Activated CD4-positive, alpha-beta T cell treated with anti-CD3 and anti-CD28 coated beads, Interleukin-10, Interleukin-2, amounts not matched to agents 100 ng/mL and 50 ng/mL, durations not matched to agents 16 hours and 8 hours (primary cell): ENCODE data around the gene SLC7A5.
"Not testable (repeated sequence)": the region's sequence is repeated elsewhere in the genome, so short reads cannot be mapped to it uniquely, and the experiment has no call there.

Source experiments
- DNase-seq: peaks from one replicate; pipeline ENCODE4 v3.0.0-alpha.2; 2020

SLC7A5 gene

GRCh38 chr16:87869061-87869878 is at the start of gene SLC7A5:
Gene SLC7A5, minus strand, starts transcription at chr16:87869507. Its CDS starts 85 bp downstream, at chr16:87869422.
- DNase-seq, result peak; percentile 93

GRCh38 chr16:87918338-87918737 is 49.0 kb upstream of the SLC7A5 start:
- no peak for DNase-seq

- DNase-seq, result no peak
Measured at GRCh38 chr16:87917503-87917902, 48.2 kb upstream of the SLC7A5 start.

DNA sequence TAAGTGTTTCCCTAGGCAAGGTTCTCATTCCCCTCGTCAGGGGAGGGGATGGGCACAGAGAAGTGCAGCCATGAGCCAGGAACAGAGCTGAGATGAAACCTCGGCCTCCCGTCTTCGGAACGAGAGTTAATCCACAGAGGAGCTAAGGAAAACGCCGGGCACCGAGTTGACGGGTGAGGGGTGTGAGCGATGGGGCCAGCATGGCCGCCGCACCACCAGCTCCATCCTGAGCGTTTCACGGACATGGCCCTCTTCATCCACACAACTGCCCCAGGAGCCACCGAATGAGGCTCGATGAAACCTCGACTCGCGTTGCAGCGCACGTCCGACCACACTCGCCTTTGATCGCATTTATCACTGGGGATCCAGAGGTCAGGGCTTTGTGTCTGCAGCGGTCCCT is 45.5 kb upstream of the SLC7A5 start:
- DNase-seq, result no peak

DNA sequence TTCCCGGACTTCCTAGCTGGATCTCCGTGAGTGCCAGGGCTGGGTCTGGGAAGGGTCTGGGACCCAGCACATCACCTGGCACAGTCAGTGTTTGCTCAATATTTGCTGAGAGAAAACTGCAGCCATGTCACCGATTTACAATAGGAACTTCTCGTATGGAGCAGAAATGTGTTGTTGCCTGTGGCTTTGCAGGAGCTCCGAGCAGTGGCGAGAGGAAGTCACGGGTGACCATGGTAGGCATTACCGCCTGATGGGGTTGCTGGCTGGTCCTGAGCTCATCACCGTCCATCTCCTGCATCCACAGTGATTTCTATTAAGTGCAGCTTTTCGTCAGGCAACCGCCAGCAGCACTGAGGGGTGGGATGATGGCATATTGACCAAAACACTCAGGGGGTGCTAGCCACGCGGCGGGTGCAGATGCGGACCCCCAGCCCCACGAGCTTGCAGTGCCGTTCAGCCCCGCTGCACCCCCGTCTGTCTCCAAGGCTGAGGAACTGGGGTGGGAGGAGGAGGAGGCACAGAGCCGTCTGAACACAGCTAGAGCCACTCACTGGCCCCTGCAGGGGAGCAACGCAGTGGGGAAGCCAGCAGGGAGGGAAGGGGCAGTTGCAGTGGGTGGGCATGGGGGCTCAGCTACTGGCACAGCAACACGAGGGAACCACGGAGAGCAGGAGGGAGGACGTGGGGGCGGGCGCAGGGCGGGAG is 44.9 kb upstream of the SLC7A5 start:
- not testable (repeated sequence) for DNase-seq

DNA sequence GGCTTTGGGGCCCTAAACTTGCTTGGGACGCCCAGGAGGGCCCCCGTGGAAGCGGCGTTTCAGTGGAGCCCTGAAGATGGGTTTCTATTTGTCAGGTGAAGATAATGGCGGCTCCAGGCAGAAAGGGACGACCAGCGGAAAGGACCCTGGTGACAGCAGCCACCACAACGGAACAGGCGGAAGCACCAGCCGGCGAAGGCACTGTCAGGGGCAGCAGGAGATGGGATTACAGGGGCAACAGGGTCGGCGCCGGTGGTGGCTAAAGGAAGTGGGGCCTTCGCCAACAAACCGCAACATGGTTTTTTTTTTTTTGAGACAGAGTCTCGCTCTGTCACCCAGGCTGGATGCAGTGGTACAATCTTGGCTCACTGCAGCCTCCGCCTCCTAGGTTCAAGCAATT is 43.4 kb upstream of the SLC7A5 start:
- not testable (repeated sequence) for DNase-seq

GRCh38 chr16:87911106-87911763 is 41.9 kb upstream of the SLC7A5 start:
- DNase-seq, result not testable (repeated sequence)

GRCh38 chr16:87909203-87909935 is 40.1 kb upstream of the SLC7A5 start:
- peak; percentile 88 for DNase-seq

DNA sequence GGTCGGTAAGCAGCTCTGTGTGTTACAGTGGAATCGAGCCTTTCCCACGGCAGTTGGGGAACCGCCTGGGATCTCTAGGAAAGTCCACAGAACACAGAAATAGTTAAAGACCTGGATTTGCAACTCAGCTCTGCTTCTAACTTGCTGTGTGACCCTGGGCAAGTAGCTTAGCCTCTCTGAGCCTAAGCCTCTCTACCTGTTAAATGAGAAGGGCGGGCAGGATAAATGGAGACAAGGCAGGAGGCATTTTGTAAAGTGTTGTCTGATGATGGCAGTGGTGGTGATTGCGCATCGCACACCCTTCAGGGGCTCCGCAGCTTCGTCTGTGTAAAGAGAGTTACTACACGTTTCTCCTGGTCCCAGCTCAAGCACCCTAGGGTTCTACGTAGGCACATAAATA is 38.8 kb upstream of the SLC7A5 start:
- not testable (repeated sequence) for DNase-seq

- not testable (repeated sequence) for DNase-seq
Measured at GRCh38 chr16:87905521-87905920, 36.2 kb upstream of the SLC7A5 start.

GRCh38 chr16:87904963-87905362 is 35.7 kb upstream of the SLC7A5 start:
- DNase-seq, result not testable (repeated sequence)

- DNase-seq, result not testable (repeated sequence)
Measured at GRCh38 chr16:87900489-87900888, 31.2 kb upstream of the SLC7A5 start.

GRCh38 chr16:87897521-87898505 is 28.5 kb upstream of the SLC7A5 start:
- peak; percentile 94 for DNase-seq

GRCh38 chr16:87896924-87897520 is 27.7 kb upstream of the SLC7A5 start:
- not testable (repeated sequence) for DNase-seq

DNA sequence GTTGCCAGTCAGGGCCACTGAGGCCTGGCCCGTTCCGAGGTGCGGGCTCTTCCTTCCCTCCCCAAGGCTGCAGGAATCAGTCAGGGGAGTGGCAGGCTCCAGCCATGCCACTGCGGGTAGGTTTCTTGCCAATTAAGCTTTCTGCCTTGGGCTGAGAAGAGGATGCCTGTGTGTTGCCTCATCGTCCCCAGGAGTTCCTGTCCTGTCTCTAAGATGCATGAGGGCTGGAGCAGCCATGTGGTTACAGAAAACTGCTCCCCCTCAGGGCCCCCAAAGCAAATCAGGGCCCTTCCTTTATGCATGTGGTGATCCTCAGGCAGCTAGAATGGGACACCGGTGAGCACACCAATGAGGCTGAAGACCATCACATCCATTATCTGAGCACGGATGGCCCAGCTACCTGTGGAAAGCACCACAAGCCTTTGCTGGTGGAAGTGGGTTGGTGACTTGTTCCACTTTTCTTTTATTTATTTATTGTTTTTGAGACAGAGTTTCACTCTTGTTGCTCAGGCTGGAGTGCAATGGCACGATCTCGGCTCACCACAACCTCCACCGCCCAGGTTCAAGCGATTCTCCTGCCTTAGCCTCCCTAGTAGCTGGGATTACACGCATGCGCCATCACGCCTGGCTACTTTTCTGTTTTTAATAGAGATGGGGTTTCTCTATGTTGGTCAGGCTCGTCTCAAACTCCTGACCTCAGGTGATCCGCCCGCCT is 27.0 kb upstream of the SLC7A5 start:
- not testable (repeated sequence) for DNase-seq

DNA sequence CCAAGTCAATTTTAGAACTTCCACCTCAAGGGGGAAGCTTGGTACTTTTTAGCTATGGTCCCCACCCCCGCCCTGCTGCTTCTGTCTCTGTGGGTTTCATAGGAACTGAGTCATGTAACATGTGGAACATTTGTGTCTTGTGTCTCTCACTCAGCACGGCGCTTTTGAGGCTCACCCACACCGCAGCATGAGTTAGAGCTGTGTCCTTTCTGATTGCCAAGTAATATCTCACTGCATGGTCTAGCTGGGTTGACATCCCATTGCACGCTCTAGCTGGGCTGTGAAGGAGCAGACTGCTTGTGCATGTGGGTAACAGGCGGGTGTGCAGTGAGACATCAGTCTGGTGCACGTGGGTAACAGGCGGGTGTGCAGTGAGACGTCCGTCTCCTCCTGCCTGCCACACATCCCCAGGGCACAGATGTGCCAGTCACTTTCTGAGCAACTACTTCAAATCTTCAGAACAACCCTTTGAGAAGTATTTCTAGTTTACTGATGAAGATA is 26.4 kb upstream of the SLC7A5 start:
- peak; percentile 98 for DNase-seq

- not testable (repeated sequence) for DNase-seq
Measured at GRCh38 chr16:87894005-87894404, 24.7 kb upstream of the SLC7A5 start.

DNA sequence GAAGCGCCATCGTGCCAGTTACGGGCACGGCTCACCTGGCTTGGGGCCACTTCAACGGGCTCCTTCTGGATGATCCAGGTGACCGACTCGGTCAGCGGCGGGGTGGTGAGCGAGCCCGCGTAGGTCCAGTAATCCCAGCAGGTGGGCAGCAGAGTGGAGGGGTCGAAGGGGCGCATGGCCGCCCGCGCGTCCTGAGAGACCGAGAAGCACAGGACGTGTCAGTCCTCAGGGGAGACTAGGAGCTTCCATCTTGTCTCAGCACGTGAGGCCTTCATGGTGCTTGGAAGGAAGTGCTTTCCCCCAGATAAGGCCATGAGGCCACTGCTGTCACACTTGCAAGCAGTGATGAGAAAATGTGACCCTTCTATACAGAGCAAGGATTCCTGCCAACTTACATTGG is 22.5 kb upstream of the SLC7A5 start:
- DNase-seq, result no peak

GRCh38 chr16:87889762-87890161 is 20.5 kb upstream of the SLC7A5 start:
- DNase-seq, result peak; percentile 57

DNA sequence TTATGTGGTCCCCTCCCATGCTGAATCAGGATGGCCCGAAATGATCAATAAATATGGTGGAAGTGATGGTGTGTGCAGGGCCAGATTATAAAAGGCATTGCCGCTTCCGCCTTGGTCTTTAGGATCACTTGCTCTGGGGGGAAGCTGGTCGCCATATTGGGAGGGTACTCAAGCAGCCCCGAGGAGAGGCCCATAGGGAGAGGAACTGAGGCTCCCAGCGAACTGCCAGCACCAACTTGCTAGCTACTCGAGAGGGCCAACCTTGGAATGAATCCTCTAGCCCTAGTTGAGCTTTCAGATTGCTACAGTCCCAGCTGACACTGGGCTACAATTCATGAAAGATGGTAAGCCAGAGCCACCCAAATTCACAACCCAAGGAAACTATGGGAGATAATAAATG is 19.0 kb upstream of the SLC7A5 start:
- DNase-seq, result not testable (repeated sequence)
